ENCODE results near the gene AMOTL2. TPM values are rescaled to one million over a fixed set of nuclear protein-coding genes. Genes with fewer than 3 reads are reported as not detected.

Gene AMOTL2
- total RNA-seq, 1 experiment from 2014 or later = 96.0 TPM

- intact Hi-C loops (cut with micrococcal nuclease) = no loop called here
- Histone ChIP-seq H3K9me3 (ENCODE audit: low read length) (no peaks in the 10 kb centered on the region), H4K20me1 (ENCODE audit: low read length) (no peaks in the 10 kb centered on the region), H3K27me3 (ENCODE audit: low read length) (no peaks in the 10 kb centered on the region), H3K4me3 (ENCODE audit: low read length) (no peak overlapping the region), H3K9ac (ENCODE audit: low read length) (no peak overlapping the region), H3K9me2 (replicated peaks; ENCODE audit: low read length) (no peaks in the 10 kb centered on the region), H3F3A (ENCODE audit: low read length, unreplicated experiment) (no peaks in the 10 kb centered on the region), H3K27ac (ENCODE audit: low read length) (no peak overlapping the region), H3K36me3 (ENCODE audit: low read depth, low read length) (peaks cover 42% of the 10 kb centered on the region), H3K79me2 (ENCODE audit: low read length) (peaks cover 28% of the 10 kb centered on the region), H3K4me1 (ENCODE audit: insufficient read depth, low read length) (peaks cover 61% of the 10 kb centered on the region), H3K4me2 (ENCODE audit: low read length) (no peak overlapping the region), H2AFZ (ENCODE audit: low read length) (no peak overlapping the region)
- no peak for DNase-seq
- ChIA-PET CTCF (no interaction called here), POLR2A (ENCODE audit: unreplicated experiment) (interaction anchor here (0.6 kb wide), 1 partner anchor 21 kb away, joined by 3 read pairs; no protein-coding TSS in a partner anchor)
- ATAC-seq = no peak
- no TSS peak for BruUV-seq (replicated peaks)
- TF ChIP-seq EZH2 (IDR thresholded peaks at IDR 0.05; ENCODE audit: low read length, unreplicated experiment) = no peak
- TF ChIP-seq, protein P1, sequence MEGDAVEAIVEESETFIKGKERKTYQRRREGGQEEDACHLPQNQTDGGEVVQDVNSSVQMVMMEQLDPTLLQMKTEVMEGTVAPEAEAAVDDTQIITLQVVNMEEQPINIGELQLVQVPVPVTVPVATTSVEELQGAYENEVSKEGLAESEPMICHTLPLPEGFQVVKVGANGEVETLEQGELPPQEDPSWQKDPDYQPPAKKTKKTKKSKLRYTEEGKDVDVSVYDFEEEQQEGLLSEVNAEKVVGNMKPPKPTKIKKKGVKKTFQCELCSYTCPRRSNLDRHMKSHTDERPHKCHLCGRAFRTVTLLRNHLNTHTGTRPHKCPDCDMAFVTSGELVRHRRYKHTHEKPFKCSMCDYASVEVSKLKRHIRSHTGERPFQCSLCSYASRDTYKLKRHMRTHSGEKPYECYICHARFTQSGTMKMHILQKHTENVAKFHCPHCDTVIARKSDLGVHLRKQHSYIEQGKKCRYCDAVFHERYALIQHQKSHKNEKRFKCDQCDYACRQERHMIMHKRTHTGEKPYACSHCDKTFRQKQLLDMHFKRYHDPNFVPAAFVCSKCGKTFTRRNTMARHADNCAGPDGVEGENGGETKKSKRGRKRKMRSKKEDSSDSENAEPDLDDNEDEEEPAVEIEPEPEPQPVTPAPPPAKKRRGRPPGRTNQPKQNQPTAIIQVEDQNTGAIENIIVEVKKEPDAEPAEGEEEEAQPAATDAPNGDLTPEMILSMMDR (conservative IDR thresholded peaks at IDR 0.05; ENCODE audit: low read depth, low read length) = no peak
- no peak for TF ChIP-seq EZH2phosphoT487 (IDR thresholded peaks at IDR 0.05; ENCODE audit: borderline replicate concordance, low read length)
Measured at GRCh38 chr3:134353831-134354611, 20.2 kb downstream of the AMOTL2 start.

- TF ChIP-seq EZH2phosphoT487 (IDR thresholded peaks at IDR 0.05; ENCODE audit: borderline replicate concordance, low read length) (no peak), EZH2 (IDR thresholded peaks at IDR 0.05; ENCODE audit: low read length, unreplicated experiment) (no peak)
- TF ChIP-seq, protein P1 (conservative IDR thresholded peaks at IDR 0.05; ENCODE audit: low read depth, low read length) = no peak
- no peaks in the 10 kb centered on the region for H4K20me1 ChIP-seq (ENCODE audit: low read length)
- peaks cover 35% of the 10 kb centered on the region for H3K36me3 ChIP-seq (ENCODE audit: low read depth, low read length)
- CTCF ChIA-PET = no interaction called here
- DNase-seq = no peak
- H3K4me3 ChIP-seq (ENCODE audit: low read length) = no peak overlapping the region
- no peaks in the 10 kb centered on the region for H3K9me3 ChIP-seq (ENCODE audit: low read length)
- no peak overlapping the region for H2AFZ ChIP-seq (ENCODE audit: low read length)
- peaks cover 61% of the 10 kb centered on the region for H3K4me1 ChIP-seq (ENCODE audit: insufficient read depth, low read length)
- intact Hi-C loops (cut with micrococcal nuclease) = no loop called here
- H3K9ac ChIP-seq (ENCODE audit: low read length) = no peak overlapping the region
- no peaks in the 10 kb centered on the region for H3F3A ChIP-seq (ENCODE audit: low read length, unreplicated experiment)
- H3K4me2 ChIP-seq (ENCODE audit: low read length) = no peak overlapping the region
- no TSS peak for BruUV-seq (replicated peaks)
- H3K27me3 ChIP-seq (ENCODE audit: low read length) = no peaks in the 10 kb centered on the region
- H3K27ac ChIP-seq (ENCODE audit: low read length) = no peak overlapping the region
- H3K79me2 ChIP-seq (ENCODE audit: low read length) = peaks cover 28% of the 10 kb centered on the region
- POLR2A ChIA-PET (ENCODE audit: unreplicated experiment) = interaction anchor here (0.6 kb wide), 1 partner anchor 21 kb away, joined by 3 read pairs; no protein-coding TSS in a partner anchor
- ATAC-seq = no peak
- no peaks in the 10 kb centered on the region for H3K9me2 ChIP-seq (replicated peaks; ENCODE audit: low read length)
Measured at GRCh38 chr3:134353171-134353825, 20.9 kb downstream of the AMOTL2 start.

All from PC-3 (cell line).